Measurements from ENCODE around the gene ZKSCAN8. TPM values are rescaled to one million over a fixed set of nuclear protein-coding genes. Genes with fewer than 3 reads are reported as not detected.
"Not testable (repeated sequence)": the region's sequence is repeated elsewhere in the genome, so short reads cannot be mapped to it uniquely, and the experiment has no call there.

Gene ZKSCAN8
- total and polyA plus RNA-seq, 2 experiments from 2014 or later = 4.1 to 12.0 TPM

DNA sequence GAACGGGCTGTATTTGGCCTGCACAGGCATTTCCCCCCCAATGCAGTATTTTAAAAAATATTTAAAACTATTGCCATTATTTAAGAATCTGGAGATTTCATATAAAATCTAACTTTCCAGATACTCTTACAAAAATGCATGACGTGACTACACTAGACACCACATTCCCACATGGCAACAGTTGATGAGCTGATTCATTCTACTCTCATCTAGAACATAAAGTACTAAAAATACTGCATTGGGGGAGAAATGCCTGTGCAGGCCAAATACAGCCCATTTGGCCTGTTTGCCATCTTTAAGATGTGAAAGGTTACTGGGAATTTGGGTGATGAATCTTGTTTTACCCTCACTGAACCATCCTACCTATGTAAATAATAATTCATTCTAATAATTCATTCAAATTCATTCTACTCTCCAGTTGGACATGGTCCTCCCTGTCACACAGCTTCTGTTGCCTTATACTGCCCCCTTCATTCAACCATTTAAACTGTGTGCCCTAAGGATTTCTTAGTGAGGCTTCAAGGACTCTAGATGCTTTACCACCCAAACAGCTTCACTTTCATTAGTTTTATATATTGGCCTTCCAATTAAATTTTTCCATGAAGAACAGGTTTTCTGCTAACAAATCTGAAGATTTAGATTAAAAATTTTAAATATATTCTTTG lies 24.2 kb upstream of the ZKSCAN8 start:
- H3F3A ChIP-seq (ENCODE audit: insufficient read depth) = no peaks in the 10 kb centered on the region
- H3K9me3 ChIP-seq (ENCODE audit: low read depth) = no peaks in the 10 kb centered on the region
- no peak overlapping the region for H3K4me2 ChIP-seq (ENCODE audit: unreplicated experiment)
- no peak overlapping the region for H3K9ac ChIP-seq
- H3K27ac ChIP-seq = no peak overlapping the region
- 78 to 91% methylated on average over 2 of the region's 2 CpGs for WGBS, 2 experiments (ENCODE audit: low coverage in 1 of 2, low lambda C conversion rate in 2 of 2, missing lambda C conversion rate in 2 of 2)
- no peaks in the 10 kb centered on the region for H4K20me1 ChIP-seq (ENCODE audit: insufficient read depth)
- H3K79me2 ChIP-seq (ENCODE audit: insufficient read depth) = no peaks in the 10 kb centered on the region
- H3K36me3 ChIP-seq (ENCODE audit: low read depth) = peaks cover 37% of the 10 kb centered on the region
- in situ Hi-C loops (cut with MboI) = no loop called here
- no peaks in the 10 kb centered on the region for H3K4me1 ChIP-seq (ENCODE audit: insufficient read depth)
- H3K9me2 ChIP-seq (ENCODE audit: insufficient read depth) = no peaks in the 10 kb centered on the region
- peak; percentile 45 for DNase-seq
- H3K4me3 ChIP-seq = no peak overlapping the region
- no peak overlapping the region for H2AFZ ChIP-seq
- no peak for TF ChIP-seq EZH2phosphoT487 (IDR thresholded peaks at IDR 0.05; ENCODE audit: insufficient read depth, low read depth)
- TF ChIP-seq EZH2 (IDR thresholded peaks at IDR 0.05; ENCODE audit: insufficient read depth, poor library complexity, severe bottlenecking) = no peak
- no peaks in the 10 kb centered on the region for H3K27me3 ChIP-seq (replicated peaks; ENCODE audit: insufficient read depth)

DNA sequence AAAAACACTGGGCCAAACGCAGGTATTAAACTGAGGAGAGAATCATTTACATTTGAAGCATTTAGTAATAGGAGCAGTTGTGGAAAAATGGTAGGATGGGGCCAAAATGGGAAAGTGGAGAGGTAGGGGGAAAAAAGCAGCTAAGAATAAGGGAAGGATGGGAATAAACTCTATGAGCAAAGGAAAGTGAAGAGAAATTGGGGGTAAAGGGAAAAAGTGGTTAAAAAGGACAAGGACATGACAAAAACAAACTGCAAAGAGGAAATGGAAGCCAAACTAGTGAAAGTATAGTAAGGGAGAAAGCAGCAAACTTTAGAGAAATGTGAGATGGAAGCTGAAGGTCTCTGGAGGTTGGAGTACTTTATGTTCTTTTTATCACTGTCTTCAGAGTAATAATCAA lies 23.5 kb upstream of the ZKSCAN8 start:
- Histone ChIP-seq H3K9me2 (ENCODE audit: insufficient read depth) (no peaks in the 10 kb centered on the region), H4K20me1 (ENCODE audit: insufficient read depth) (no peaks in the 10 kb centered on the region), H3K9me3 (ENCODE audit: low read depth) (no peaks in the 10 kb centered on the region), H3K9ac (no peak overlapping the region), H3K27ac (no peak overlapping the region), H3K4me3 (no peak overlapping the region), H3K4me1 (ENCODE audit: insufficient read depth) (no peaks in the 10 kb centered on the region), H2AFZ (no peak overlapping the region), H3K79me2 (ENCODE audit: insufficient read depth) (peaks cover 5% of the 10 kb centered on the region), H3K27me3 (replicated peaks; ENCODE audit: insufficient read depth) (no peaks in the 10 kb centered on the region), H3K4me2 (ENCODE audit: unreplicated experiment) (no peak overlapping the region), H3F3A (ENCODE audit: insufficient read depth) (no peaks in the 10 kb centered on the region), H3K36me3 (ENCODE audit: low read depth) (peaks cover 37% of the 10 kb centered on the region)
- TF ChIP-seq EZH2phosphoT487 (IDR thresholded peaks at IDR 0.05; ENCODE audit: insufficient read depth, low read depth) = no peak
- TF ChIP-seq EZH2 (IDR thresholded peaks at IDR 0.05; ENCODE audit: insufficient read depth, poor library complexity, severe bottlenecking) = no peak
- 89 to 97% methylated on average over 1 of the region's 1 CpG for WGBS, 2 experiments (ENCODE audit: low coverage in 1 of 2, low lambda C conversion rate in 2 of 2, missing lambda C conversion rate in 2 of 2)
- no peak for DNase-seq
- in situ Hi-C loops (cut with MboI) = no loop called here

DNA sequence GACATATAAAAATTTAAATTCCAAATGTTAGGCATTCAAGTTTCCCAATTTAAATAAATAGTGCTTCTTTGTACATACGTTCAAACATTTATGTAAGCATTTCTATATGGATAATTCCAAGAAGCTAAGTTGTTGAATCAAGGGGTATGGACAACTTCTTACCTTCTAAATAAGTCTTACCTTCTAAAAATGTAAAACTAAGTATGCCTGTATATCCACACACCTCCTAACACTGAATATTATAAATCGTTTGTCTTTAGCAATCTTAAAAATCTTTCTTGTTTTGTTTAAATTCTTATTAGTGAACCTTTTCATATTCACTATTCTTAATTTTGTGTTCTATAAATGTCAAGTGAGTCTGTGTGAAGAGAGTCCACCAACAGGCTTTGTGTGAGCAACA lies 19.8 kb upstream of the ZKSCAN8 start:
- Histone ChIP-seq H3K36me3 (ENCODE audit: low read depth) (peaks cover 22% of the 10 kb centered on the region), H3K9me2 (ENCODE audit: insufficient read depth) (no peaks in the 10 kb centered on the region), H3K79me2 (ENCODE audit: insufficient read depth) (peaks cover 40% of the 10 kb centered on the region), H4K20me1 (ENCODE audit: insufficient read depth) (no peaks in the 10 kb centered on the region), H3K4me2 (ENCODE audit: unreplicated experiment) (no peak overlapping the region), H3K9ac (no peak overlapping the region), H3K27ac (no peak overlapping the region), H3K9me3 (ENCODE audit: low read depth) (no peaks in the 10 kb centered on the region), H3K4me1 (ENCODE audit: insufficient read depth) (0 out of 2 replicates have a peak, but pooled peaks cover 5% of the 10 kb centered on the region), H3K27me3 (replicated peaks; ENCODE audit: insufficient read depth) (no peaks in the 10 kb centered on the region), H2AFZ (no peak overlapping the region), H3F3A (ENCODE audit: insufficient read depth) (peaks cover 11% of the 10 kb centered on the region; the same call in 1 of the 2 replicates), H3K4me3 (no peak overlapping the region)
- TF ChIP-seq EZH2phosphoT487 (IDR thresholded peaks at IDR 0.05; ENCODE audit: insufficient read depth, low read depth) (no peak), EZH2 (IDR thresholded peaks at IDR 0.05; ENCODE audit: insufficient read depth, poor library complexity, severe bottlenecking) (no peak)
- DNase-seq = no peak
- in situ Hi-C loops (cut with MboI) = no loop called here
- WGBS, 2 experiments (ENCODE audit: low coverage in 1 of 2, low lambda C conversion rate in 2 of 2, missing lambda C conversion rate in 2 of 2) = 70 to 79% methylated on average over 2 of the region's 2 CpGs

DNA sequence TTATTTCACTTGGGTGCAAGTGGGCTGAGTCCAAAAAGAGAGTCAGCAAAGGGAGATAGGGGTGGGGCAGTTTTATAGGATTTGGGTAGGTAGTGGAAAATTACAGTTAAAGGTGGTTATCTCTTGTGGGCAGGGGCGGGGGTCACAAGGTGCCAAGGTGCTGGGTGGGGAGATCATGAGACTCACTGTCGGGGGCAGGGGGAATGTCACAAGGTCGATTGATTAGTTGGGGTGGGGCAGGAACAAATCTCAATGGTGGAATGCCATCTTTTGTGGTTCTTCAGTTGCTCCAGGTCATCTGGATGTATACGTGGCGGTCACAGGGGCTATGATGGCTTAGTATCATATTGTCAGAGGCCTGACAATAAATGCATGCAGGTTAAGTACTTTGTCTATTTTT lies 19.4 kb upstream of the ZKSCAN8 start:
- H3K4me2 ChIP-seq (ENCODE audit: unreplicated experiment); H3K9ac ChIP-seq; H3K27ac ChIP-seq; H3K9me3 ChIP-seq (ENCODE audit: low read depth); H4K20me1 ChIP-seq (ENCODE audit: insufficient read depth); H3K4me3 ChIP-seq; in situ Hi-C loops (cut with MboI); DNase-seq; H3K9me2 ChIP-seq (ENCODE audit: insufficient read depth); H3K27me3 ChIP-seq (replicated peaks; ENCODE audit: insufficient read depth); H3K4me1 ChIP-seq (ENCODE audit: insufficient read depth); H2AFZ ChIP-seq: not testable (repeated sequence)
- Histone ChIP-seq H3F3A (ENCODE audit: insufficient read depth) (peaks cover 11% of the 10 kb centered on the region; the same call in 1 of the 2 replicates), H3K79me2 (ENCODE audit: insufficient read depth) (peaks cover 44% of the 10 kb centered on the region), H3K36me3 (ENCODE audit: low read depth) (peaks cover 22% of the 10 kb centered on the region)
- WGBS, 2 experiments (ENCODE audit: low coverage in 1 of 2, low lambda C conversion rate in 2 of 2, missing lambda C conversion rate in 2 of 2) = 89 to 94% methylated on average over 3 to 5 of the region's 5 CpGs

Measured in GM23248 (cell line).